ENCODE data around the gene NR0B1.

DNA sequence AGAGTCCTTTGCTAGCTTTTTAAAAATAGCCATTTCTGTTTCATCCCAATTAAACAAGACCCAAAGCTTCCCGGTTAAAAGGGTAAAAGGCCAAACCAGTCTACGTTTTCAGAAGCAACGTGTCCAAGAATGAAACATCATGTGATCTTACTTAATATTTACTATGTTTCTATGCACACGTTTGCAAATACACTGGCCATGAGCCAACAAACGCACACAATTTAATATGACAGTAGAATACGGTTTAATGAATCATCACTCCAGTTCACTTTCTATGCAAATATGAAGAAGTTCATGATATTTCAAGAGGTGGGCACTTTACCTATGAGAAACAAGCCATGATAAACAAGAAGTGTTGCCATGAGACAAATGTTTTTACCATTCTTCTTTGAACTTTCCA lies 4.3 kb downstream of the NR0B1 start:
- no peak for TF ChIP-seq POLR2A (IDR thresholded peaks at IDR 0.05)
- TF ChIP-seq, protein P1, sequence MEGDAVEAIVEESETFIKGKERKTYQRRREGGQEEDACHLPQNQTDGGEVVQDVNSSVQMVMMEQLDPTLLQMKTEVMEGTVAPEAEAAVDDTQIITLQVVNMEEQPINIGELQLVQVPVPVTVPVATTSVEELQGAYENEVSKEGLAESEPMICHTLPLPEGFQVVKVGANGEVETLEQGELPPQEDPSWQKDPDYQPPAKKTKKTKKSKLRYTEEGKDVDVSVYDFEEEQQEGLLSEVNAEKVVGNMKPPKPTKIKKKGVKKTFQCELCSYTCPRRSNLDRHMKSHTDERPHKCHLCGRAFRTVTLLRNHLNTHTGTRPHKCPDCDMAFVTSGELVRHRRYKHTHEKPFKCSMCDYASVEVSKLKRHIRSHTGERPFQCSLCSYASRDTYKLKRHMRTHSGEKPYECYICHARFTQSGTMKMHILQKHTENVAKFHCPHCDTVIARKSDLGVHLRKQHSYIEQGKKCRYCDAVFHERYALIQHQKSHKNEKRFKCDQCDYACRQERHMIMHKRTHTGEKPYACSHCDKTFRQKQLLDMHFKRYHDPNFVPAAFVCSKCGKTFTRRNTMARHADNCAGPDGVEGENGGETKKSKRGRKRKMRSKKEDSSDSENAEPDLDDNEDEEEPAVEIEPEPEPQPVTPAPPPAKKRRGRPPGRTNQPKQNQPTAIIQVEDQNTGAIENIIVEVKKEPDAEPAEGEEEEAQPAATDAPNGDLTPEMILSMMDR (IDR thresholded peaks at IDR 0.05): no peak

Data from gastroesophageal sphincter (tissue), 3 donors.